Stimulated activated CD4-positive, alpha-beta T cell treated with anti-CD3 and anti-CD28 coated beads, Interleukin-2, amount 100 ng/mL, for 4 hours (primary cell): Measurements from ENCODE around the gene CFAP45.

Experiments
- DNase-seq: peaks from one replicate; pipeline ENCODE4 v3.0.0-alpha.2; 2020; ENCODE audit warnings: low read depth

CFAP45 gene

DNA sequence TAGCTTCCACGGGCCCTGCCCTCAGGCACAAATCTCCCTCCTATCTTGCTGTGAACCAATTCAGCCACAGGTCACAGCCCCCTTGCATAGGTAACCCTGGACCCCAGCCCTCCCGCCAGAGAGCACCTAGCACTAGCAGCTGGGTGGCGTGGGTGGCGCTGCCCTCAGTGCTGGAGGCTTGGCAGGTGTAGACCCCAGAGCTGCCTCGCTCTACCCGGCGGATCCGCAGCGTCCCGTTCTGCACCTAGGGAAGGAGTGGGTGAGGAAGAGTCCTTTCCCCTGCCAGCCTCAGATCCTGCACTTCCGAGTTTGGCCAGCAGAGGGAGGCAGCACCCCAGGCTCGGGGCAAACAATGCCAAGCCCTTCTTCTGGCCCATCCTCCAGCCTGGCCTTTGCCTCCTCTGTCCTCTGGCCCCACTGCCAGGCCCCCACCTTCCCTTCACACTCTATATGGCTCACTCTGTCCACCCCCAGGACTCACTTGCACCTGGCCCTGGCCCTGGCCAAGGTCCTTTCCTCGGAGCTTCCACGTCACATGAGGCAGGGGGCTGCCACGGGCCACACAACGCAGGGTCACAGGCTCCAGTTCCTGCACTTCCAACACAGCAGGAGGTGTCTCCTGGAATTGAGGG lies 36.4 kb upstream of the CFAP45 start:
- peak; percentile 69 for DNase-seq

GRCh38 chr1:159935719-159936272 lies 35.8 kb upstream of the CFAP45 start:
- DNase-seq = no peak

GRCh38 chr1:159935305-159935704 lies 35.3 kb upstream of the CFAP45 start:
- DNase-seq = no peak

DNA sequence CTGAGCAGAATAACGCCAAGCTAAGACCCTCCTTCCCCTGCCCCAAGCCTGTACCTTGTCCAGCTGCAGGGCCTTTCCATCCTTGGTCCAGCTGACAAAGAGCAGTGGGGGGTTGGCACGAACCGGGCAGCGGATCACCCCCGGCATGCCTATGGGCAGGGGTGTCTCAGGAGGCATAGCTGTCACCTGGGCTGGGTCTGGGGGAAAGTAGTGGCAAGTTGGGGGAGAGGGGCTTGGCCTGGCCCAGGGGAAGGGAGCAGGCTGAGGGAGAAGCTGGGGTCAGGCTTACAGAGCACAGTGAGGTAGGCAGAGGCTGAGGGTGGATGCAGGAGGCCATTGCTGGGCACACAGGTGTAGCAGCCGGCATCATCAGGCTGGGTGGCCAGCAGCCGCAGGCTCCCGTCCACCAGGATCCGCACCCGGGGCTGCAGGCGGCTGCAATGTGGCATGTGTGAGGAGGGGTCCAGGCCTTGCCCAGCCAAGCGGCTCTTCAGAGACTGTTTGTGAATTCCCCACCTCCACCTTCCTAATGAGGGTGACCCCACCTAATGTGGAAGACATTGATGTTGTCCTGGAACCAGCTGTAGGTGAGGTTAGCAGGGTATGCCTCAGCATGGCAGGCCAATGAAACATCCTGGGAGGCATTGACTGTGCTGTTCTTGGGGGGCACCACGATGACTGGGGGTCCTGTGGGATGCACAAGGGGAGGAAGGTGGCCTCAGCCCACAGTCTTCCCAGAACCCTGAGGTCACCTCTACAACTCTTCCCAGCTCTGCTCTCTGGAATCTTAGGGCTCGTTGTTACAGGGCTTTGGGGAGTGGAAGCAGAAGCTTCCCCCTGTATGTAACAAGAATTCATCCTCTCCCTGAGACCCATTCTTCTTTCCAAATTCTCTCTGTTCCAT lies 34.4 kb upstream of the CFAP45 start:
- DNase-seq = no peak

GRCh38 chr1:159933347-159933746 lies 33.4 kb upstream of the CFAP45 start:
- no peak for DNase-seq

DNA sequence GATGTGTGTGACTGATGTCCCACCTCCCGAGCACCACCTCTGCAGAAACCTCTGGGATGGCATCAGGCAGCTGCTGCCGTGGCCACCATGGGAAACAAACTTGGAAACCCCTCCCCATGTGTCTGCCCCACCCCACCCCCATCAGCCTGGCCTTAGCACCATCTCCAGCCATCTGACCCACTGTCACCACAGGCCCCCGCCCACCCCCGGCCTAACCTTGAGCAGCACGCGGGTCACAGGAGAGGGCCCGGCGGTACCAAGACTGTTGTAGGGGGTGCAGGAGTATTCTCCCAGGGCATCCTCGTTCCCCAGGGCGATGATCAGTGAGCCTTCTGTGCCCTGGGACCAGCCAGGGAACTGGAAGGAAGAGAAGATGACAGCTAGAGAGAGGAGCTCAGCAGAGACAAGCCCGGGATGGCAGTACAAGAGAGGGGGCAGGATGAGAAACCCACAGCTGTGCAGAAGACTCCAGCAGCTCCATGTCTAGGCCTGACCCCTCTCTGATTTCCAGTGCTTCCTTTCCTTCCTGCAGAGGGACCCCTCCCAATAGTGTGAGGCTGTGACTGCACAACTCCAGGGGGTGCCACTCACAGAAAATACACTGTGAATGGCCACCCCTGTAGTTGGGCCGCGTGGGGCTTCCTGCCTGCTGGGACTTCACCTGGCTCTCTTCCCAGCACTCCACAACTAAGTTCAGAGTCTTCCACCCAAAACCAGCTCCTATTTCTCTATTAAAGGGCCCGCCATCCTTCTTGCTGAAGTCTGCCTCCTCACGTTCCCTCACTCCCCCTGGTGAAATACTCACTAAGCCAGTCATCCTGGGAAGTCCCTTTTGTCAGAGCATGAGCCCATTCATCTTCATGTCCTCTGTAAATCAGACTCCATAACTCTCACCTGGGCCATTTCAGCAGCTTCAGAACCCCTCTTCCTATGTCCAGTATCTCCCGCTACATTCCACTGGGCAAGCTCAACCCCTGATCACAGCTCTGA lies 32.6 kb upstream of the CFAP45 start:
- no peak for DNase-seq

GRCh38 chr1:159931795-159932173 lies 31.8 kb upstream of the CFAP45 start:
- DNase-seq = no peak

GRCh38 chr1:159931101-159931794 lies 31.3 kb upstream of the CFAP45 start:
- no peak for DNase-seq

GRCh38 chr1:159930634-159931033 lies 30.7 kb upstream of the CFAP45 start:
- DNase-seq = no peak

DNA sequence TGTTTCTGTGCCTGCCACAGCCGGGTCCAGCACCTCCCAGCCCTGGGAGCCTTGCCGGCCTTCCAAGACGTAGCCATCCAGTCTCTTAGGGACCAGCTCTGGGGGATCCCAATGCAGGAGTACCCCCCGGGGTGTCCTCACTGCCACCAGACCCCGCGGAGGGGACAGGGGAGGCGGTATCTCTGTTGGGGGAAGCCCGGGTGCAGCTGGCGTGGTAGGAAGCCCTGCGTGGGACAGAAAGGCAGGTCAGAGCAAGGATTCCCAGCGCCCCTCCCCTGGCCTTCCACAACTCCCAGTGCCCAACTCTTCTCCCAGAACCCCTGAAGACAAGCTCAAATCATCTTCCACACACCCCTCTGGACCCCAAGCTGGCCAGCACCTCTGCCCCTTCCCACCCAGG lies 30.3 kb upstream of the CFAP45 start:
- DNase-seq = no peak

GRCh38 chr1:159929155-159930051 lies 29.4 kb upstream of the CFAP45 start:
- no peak for DNase-seq

DNA sequence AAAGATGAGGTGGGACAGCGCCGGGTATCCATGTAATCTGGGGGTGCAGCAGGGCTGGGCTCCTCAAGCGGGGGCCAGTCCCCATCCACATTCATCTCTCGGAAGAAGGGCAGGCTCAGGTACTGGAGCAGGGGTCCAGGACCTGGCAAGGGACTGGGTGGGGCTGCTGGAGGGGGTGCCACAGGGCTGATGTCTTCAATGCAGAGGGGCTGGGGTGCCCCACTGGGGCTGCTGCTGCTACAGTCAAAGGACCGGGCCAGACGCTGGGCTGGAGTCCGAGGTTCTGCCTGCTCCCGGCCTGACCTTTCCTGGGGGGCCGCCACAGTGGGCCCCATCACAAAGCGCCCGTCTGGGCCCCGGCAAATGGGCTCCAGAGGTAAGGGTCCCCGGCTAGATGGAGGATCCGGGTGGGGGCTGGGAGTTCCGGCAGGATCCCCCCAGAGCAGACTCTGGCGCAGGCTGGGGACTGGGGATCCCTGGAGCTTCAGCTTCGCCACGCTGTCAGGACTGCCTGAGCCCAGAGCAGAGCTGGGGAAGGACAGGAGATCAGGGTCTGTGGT lies 28.6 kb upstream of the CFAP45 start:
- DNase-seq = no peak

DNA sequence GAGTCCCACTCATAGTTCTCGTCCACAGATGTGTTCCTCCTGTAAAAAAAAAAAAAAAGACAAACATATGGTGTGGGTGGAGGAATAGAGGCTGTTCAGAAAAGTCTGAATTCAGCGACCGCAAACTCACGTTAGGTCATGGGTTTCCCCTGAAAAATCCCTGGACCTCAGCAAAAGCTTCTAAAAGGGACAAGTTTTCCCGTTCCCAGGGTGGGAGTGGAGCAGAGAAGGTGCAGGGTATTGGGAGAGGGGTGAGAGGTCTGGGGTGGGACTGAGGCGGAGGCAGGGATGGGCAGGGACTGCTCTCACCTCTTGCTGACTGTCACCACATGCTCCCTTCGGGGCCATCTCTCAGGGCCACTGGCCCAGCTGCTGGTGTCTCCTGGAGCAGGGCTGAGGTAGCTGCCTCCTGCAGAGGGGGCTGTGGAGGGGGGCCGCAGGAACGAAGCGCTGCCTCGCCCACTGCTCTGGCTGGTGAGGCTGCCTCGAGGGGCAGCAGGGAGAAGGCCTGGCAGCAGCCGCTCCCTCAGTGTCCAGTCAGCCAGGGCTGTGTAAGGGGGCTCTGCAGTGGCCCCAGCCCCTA lies 28.0 kb upstream of the CFAP45 start:
- no peak for DNase-seq

DNA sequence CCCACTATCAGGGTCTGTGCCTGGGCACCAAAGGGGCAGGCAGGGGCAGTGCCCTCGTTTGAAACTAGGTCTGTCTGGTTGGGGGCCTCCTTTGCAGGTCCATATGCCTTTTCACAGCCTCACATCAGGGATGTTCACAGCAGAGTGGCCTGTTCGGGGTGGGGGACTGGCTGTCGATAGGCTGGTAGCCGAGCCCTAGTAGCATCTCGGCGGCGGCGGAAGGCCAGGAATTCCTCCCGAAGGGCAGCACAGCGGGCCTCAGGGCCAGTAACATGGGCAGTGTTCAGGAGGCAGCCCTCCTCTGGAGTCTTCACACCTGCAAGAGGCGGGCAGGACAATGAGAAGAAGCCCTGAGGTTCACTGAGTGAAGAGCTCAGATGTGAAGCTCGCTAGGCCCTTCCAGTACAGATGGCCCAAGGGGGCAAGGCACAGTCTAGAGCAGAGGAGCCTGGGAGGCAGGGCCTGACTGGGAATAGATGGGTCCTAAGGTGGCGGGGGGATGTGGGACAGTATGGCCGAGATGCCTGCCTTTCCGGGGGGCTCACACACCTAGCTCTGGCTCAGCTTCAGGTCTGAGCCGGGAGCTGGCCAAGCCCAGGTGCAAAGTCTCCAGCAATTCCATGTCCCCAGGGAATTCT lies 27.4 kb upstream of the CFAP45 start:
- DNase-seq = no peak

- no peak for DNase-seq
These were observed 25.7 kb upstream of the CFAP45 start for GRCh38 chr1:159925719-159926078.

DNA sequence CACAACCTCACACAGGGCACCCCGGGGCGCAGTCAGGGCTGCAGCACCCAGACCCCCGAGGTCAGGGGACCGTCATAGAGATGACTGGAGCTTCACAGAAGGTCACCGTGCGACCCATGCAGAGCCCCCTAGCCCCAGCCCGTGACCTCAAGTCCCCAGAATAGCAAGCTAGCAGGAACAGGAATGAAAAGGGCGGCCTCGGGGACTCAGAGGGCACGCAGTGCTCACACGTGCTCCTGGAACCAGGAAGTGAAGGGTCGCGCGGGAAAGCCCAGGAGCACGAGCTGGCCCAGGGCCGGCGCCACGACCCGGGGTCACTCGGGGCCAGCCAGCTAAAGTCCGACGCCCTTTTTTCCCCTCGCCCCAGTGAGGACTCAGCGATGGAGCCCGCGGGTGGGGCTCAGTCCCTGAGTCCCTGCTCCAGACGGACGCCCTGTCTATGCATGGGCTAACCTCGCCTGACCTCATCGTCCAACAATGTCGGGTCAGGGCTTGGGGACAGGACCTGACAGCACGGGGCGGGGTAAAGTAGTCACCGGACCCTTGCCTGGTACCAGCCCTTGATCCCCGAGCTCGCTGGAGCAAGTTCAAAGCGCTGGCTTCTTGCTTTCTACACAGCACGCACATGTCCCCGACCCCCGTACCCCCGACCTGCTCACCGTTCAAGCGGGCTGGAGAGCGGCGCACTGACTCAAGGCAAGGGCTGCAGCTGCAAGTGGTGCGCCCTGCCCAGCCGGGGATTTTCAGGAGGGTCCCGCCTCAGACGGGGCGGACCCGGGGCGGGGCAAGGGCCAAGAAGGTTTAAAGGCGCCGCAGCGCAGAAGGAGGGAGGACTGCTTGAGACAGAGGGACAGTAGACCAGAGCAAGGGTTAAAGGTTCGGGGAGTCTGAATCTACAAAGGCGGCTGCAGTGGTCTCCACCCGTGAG lies 25.1 kb upstream of the CFAP45 start, which contains the start of gene TAGLN2:
Gene TAGLN2, minus strand, starts transcription at position 717 of the 928 bp plus-strand sequence. CDS start 4,998 bp downstream, outside the sequence.
- DNase-seq = peak; percentile 81

DNA sequence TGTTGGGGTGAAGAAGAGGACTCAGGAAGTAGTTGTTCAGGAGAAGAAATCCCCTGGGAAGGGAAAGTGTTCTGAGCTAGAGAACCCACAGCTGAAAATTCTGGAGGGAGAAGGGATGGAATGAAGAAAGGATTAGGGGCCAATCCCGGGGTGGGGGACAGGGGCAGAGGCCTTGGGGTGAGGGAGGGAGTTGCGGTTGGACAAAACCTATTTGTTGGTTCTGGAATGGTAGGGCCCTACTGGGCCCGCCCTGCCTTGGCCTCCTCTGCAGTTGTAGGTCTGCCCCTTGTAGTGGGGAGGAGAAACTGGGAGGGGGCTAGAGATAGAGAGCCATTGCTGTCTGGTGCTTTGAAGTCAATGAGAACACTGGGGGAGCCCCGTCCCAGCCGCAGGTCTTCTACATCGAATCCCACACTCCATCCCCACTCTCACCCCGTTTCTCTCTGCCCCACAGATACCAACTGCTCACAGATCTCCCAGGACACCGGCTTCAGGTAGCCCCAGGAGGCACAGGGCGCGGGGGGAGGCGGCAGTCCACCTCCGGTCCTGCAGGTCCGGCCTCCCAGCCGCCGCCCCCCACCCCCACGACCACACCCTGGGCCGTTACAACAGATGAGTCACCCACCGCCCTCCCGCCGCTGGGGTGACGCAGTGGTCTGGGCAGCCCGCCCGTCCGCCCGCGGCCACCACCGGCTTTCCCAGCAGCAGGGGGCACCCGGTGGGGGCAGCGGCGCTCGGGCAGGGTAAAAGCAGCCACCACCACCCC lies 24.2 kb upstream of the CFAP45 start:
- peak; percentile 30 for DNase-seq
